GM12891 (cell line): Measurements from ENCODE around the gene WSCD2.

ENCODE experiments used
- PAX5 ChIP-seq: IDR thresholded peaks from 2 replicates; pipeline ENCODE4 v1.6.1; 2011; ENCODE audit warnings: low read length, moderate library complexity, mild to moderate bottlenecking; ENCODE audit not compliant: insufficient read depth, severe bottlenecking
- POLR2A ChIP-seq: IDR thresholded peaks from 2 replicates; pipeline ENCODE4 v1.6.1; 2011; ENCODE audit warnings: low read depth, low read length, control low read depth

- no peak for TF ChIP-seq POLR2A
- no peak for TF ChIP-seq PAX5
These were observed 140.1 kb downstream of the WSCD2 start for GRCh38 chr12:108269224-108269623.
